Limb (tissue), 2 donors: ENCODE results near the gene PPP2R2C.

Experiments
- DNase-seq, 2 donors: peaks; one replicate each; pipeline ENCODE4 v3.0.0-alpha.2; 2016; ENCODE audit errors: extremely low spot score in 2 of 2

The PPP2R2C gene

DNA sequence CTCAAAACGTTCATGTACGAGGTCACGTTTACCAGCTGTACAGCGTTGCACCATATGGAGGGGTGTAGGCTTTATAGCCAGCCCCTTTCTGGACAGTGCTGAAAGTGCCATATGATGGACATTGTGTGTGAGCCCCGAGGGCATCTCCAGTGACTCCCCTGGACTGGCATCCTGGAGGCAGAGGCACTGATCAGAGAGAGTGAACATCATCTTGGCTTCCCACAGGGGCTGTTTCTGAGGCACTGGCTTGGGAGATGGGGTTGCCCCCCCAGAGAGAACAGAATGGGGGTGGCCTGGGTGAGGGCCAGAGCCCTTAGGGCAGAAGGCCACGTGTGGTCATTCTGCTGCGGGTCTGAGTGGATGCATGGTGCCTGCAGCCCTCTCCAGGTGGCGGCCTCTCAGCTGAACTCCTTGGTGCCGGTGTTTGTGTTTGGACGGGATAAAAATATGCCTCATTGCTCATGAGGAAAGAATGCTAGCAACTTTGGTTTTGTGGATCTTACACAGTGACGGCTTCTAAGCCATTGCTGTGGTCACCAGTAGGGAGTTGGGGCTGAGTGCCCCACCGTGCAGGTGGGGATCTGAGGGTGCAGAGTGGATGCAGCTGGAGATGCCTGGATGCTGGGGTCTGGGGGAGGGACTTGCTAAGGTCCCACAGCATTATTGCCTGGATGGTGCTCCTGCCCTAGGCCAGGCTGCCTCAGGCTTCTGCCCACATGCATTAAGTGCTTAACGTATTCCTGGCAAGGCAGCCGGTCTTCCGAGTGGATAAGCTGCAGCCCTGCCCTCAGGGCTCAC is 199.4 kb downstream of the PPP2R2C start:
- DNase-seq, result no peak

DNA sequence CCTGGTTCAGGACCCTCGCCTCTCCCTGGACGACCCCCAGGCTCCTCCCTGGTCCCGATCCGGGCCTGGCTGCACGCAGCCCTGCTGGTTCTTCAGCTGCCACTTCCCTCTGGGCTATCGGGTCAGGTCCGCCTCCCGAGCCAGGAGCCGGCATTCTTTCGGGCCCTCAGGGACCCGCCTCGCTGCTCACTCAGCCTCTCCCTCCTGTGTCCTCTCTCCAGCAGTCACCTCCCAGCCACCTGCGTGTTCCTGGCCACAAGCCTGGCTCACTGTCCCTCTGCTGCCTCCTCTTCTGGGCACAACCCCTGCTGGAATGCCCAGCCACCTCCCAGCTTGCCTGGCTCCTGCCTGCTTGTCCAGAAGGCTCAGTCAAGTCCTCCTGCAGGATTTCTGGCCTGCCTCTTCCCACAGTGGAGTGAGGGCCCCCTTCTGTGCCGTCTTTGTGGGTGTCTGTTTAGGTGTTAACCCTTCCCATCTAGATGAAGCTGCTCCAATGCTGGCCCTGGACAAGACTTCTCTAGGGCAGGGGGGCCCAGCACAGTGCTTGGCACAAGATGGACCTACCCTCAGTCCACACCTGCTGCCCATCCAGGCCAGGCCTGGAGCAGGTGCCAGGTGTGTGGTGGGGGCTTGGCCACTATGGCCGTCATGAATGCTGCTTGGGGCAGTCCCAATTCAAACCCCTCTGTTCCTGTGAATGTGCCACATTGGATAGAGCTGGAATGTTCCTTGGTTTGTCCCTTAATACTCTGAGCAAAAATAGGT is 200.5 kb downstream of the PPP2R2C start:
- no peak for DNase-seq

- no peak for DNase-seq
Measured at GRCh38 chr4:6271206-6271605, 201.2 kb downstream of the PPP2R2C start.

DNA sequence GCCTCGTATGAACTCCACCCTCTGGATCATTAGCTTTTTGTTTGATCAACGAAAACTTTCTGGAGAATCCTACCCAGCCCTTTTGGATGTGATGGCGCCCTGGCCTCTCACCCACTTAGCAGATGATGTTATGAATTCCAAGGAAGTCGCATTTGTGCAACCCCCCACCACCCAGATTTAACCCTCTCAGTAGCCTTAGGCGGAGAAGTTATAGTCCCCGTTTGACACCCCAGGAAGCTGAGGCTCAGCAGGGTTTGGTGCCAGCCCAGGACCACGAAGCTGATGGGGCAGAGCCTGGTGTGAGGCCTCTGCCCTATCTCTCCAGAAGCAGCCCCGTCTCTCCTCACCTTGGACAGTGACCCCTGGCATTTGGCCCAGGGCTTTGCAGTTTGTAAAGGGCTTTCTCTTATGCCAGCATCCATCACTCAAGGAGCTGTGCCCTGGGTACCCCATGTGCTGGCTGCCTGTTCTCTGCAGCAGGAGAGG is 201.7 kb downstream of the PPP2R2C start:
- DNase-seq, result no peak
